Caco-2 (cell line): ENCODE results near the gene TRAF4. TPM values are rescaled to one million over a fixed set of nuclear protein-coding genes. Genes with fewer than 3 reads are reported as not detected.

Source experiments
- BruUV-seq: library from RNA; stranded (reverse); fragments of 400-500 nt; replicated peaks from 2 replicates; lab custom pipeline; 2021; lab: Mats Ljungman, UMichigan
- CTCF ChIA-PET: fragments of 300-600 bp; sonication (Branson Sonifier 250); formaldehyde crosslinking; loops from one replicate; lab custom pipeline; 2022; ENCODE audit warnings: antibody characterized with exemption; lab: Charles Lee
- POLR2A ChIA-PET: fragments of 300-600 bp; sonication (Branson Sonifier 250); formaldehyde crosslinking; loops from one replicate; lab custom pipeline; 2022; ENCODE audit warnings: antibody characterized with exemption; lab: Charles Lee
- DNase-seq, 2 experiments: peaks; one replicate each; pipeline versions ENCODE4 v3.0.0 to v3.0.0-alpha.2; 2020 to 2022
- H3K27me3 ChIP-seq: replicated peaks from 2 replicates; pipeline ENCODE4 v1.6.0; 2011; ENCODE audit warnings: low read length; ENCODE audit not compliant: control insufficient read depth, insufficient read depth
- H3K36me3 ChIP-seq: 2 replicates; pipeline ENCODE4 v1.5.1; 2011; ENCODE audit warnings: low read length; ENCODE audit not compliant: control insufficient read depth, insufficient read depth
- H3K4me1 ChIP-seq: fragments of 250-450 bp; sonication (Bioruptor Pico); 2 replicates; pipeline ENCODE4 v1.5.1; 2020; ENCODE audit warnings: mild to moderate bottlenecking
- H3K4me3 ChIP-seq: 2 replicates; pipeline ENCODE4 v1.5.1; 2011; ENCODE audit warnings: low read depth, mild to moderate bottlenecking, control low read depth, low read length
- H3K9me3 ChIP-seq: fragments of 250-450 bp; sonication (Bioruptor Pico); 2 replicates; pipeline ENCODE4 v1.5.1; 2020; ENCODE audit warnings: mild to moderate bottlenecking, moderate library complexity
- H3K27ac Mint-ChIP-seq: one replicate; pipeline ENCODE4 v1.8.0; 2022; ENCODE audit warnings: mixed read lengths; ENCODE audit not compliant: unreplicated experiment
- H3K27me3 Mint-ChIP-seq: one replicate; pipeline ENCODE4 v1.8.0; 2022; ENCODE audit warnings: mixed read lengths; ENCODE audit not compliant: insufficient read depth, unreplicated experiment
- H3K36me3 Mint-ChIP-seq: one replicate; pipeline ENCODE4 v1.8.0; 2022; ENCODE audit warnings: mild to moderate bottlenecking, mixed read lengths; ENCODE audit not compliant: insufficient read depth, unreplicated experiment
- H3K4me1 Mint-ChIP-seq: one replicate; pipeline ENCODE4 v1.8.0; 2022; ENCODE audit warnings: low read depth, mixed read lengths; ENCODE audit not compliant: unreplicated experiment
- H3K4me3 Mint-ChIP-seq: one replicate; pipeline ENCODE4 v1.8.0; 2022; ENCODE audit warnings: mild to moderate bottlenecking, moderate library complexity, mixed read lengths; ENCODE audit not compliant: unreplicated experiment
- H3K9me3 Mint-ChIP-seq: one replicate; pipeline ENCODE4 v1.8.0; 2022; ENCODE audit warnings: mixed read lengths; ENCODE audit not compliant: unreplicated experiment
- CTCF ChIP-seq, 2 experiments: fragments of 200-600 bp in 1 of 2; IDR thresholded peaks; 1 replicate in 1 of 2; 2 replicates in 1 of 2; pipeline versions ENCODE4 v1.5.1 to v1.8.0; 2011 to 2022; ENCODE audit warnings: antibody characterized with exemption in 1 of 2, control low read depth in 1 of 2, inconsistent platforms in 1 of 2, low read depth in 1 of 2, low read length in 1 of 2, mild to moderate bottlenecking in 1 of 2, moderate library complexity in 1 of 2; ENCODE audit not compliant: insufficient read depth in 1 of 2, severe bottlenecking in 1 of 2, unreplicated experiment in 1 of 2
- intact Hi-C: fragments of 100-400 bp; cut with micrococcal nuclease; formaldehyde crosslinking; loops from one replicate; pipeline ENCODE4 v1.10.0; 2022; ENCODE audit not compliant: unreplicated experiment
- total RNA-seq: library from RNA; stranded (reverse); gene quantifications from 2 replicates; pipeline ENCODE4 v1.2.3, GENCODE V29; 2022

Gene TRAF4
- total RNA-seq, 1 experiment from 2014 or later = 140 TPM

GRCh38 chr17:28724500-28725165 is 19.2 kb upstream of the TRAF4 start:
- Histone ChIP-seq H3K4me3 (peak overlapping the region; percentile 57), H3K36me3 (peaks cover 13% of the 10 kb centered on the region), H3K27me3 (no peaks in the 10 kb centered on the region), H3K4me1 (peaks cover 25% of the 10 kb centered on the region), H3K9me3 (no peaks in the 10 kb centered on the region)
- TF ChIP-seq CTCF (IDR thresholded peaks at IDR 0.05; ENCODE audit: insufficient read depth in 1 of 2, low read depth in 1 of 2, low read length in 1 of 2, severe bottlenecking in 1 of 2, unreplicated experiment in 1 of 2) = no peak
- peak overlapping the region; percentile 96 for H3K27ac Mint-ChIP-seq
- peak overlapping the region; percentile 92 for H3K4me3 Mint-ChIP-seq
- ChIA-PET CTCF (interaction anchor here (4.9 kb wide), 1 partner anchor 24 kb away, joined by 324 read pairs; no protein-coding TSS in a partner anchor), POLR2A (interaction anchor here (1.7 to 5.2 kb wide), 3 partner anchors 14 to 141 kb away, joined by 9 to 165 read pairs (median 11); partner anchors contain the start of genes PROCA1 and TRAF4)
- no peaks in the 10 kb centered on the region for H3K27me3 Mint-ChIP-seq
- intact Hi-C loops = loop anchor here (1.0 kb wide), 1 partner anchor 26 kb away; no protein-coding TSS in a partner anchor
- peaks cover 34% of the 10 kb centered on the region for H3K4me1 Mint-ChIP-seq
- peak in 1 of 2 experiments; percentile 36 for DNase-seq
- BruUV-seq = no TSS peak
- H3K9me3 Mint-ChIP-seq = no peaks in the 10 kb centered on the region
- H3K36me3 Mint-ChIP-seq = peaks cover 96% of the 10 kb centered on the region

GRCh38 chr17:28725166-28725659 is 18.6 kb upstream of the TRAF4 start:
- ChIA-PET CTCF (interaction anchor here (0.7 to 4.9 kb wide), 7 partner anchors 15 to 392 kb away, joined by 3 to 324 read pairs (median 30); partner anchors contain the start of genes PHF12 and PROCA1), POLR2A (interaction anchor here (0.6 to 5.2 kb wide), 6 partner anchors 14 to 227 kb away, joined by 3 to 165 read pairs (median 9); partner anchors contain the start of genes PROCA1 and TRAF4)
- H3K4me1 Mint-ChIP-seq = peaks cover 38% of the 10 kb centered on the region
- DNase-seq = peak; percentile 67 to 78
- H3K36me3 Mint-ChIP-seq = peaks cover 91% of the 10 kb centered on the region
- BruUV-seq = TSS peak; percentile 54
- H3K27me3 ChIP-seq = no peaks in the 10 kb centered on the region
- H3K9me3 ChIP-seq = no peaks in the 10 kb centered on the region
- peaks cover 25% of the 10 kb centered on the region for H3K4me1 ChIP-seq
- H3K27ac Mint-ChIP-seq = peak overlapping the region; percentile 96
- H3K27me3 Mint-ChIP-seq = no peaks in the 10 kb centered on the region
- H3K9me3 Mint-ChIP-seq = no peaks in the 10 kb centered on the region
- peaks cover 13% of the 10 kb centered on the region for H3K36me3 ChIP-seq
- H3K4me3 Mint-ChIP-seq = peak overlapping the region; percentile 92
- peak in 1 of 2 experiments; percentile 14 for TF ChIP-seq CTCF (IDR thresholded peaks at IDR 0.05; ENCODE audit: insufficient read depth in 1 of 2, low read depth in 1 of 2, low read length in 1 of 2, severe bottlenecking in 1 of 2, unreplicated experiment in 1 of 2)
- intact Hi-C loops = loop anchor here (1.0 kb wide), 1 partner anchor 27 kb away; no protein-coding TSS in a partner anchor
- H3K4me3 ChIP-seq = peak overlapping the region; percentile 57

- peak overlapping the region; percentile 57 for H3K4me3 ChIP-seq
- peak; percentile 92 to 93 for DNase-seq
- H3K4me1 ChIP-seq = peaks cover 25% of the 10 kb centered on the region
- H3K27me3 ChIP-seq = no peaks in the 10 kb centered on the region
- intact Hi-C loops = loop anchor here (1.0 to 2.0 kb wide), 3 partner anchors 27 to 81 kb away; partner anchors contain the start of gene BLTP2
- H3K9me3 ChIP-seq = no peaks in the 10 kb centered on the region
- H3K9me3 Mint-ChIP-seq = no peaks in the 10 kb centered on the region
- peaks cover 13% of the 10 kb centered on the region for H3K36me3 ChIP-seq
- TF ChIP-seq CTCF (IDR thresholded peaks at IDR 0.05; ENCODE audit: insufficient read depth in 1 of 2, low read depth in 1 of 2, low read length in 1 of 2, severe bottlenecking in 1 of 2, unreplicated experiment in 1 of 2) = no peak
- peaks cover 38% of the 10 kb centered on the region for H3K4me1 Mint-ChIP-seq
- H3K36me3 Mint-ChIP-seq = peaks cover 85% of the 10 kb centered on the region
- ChIA-PET POLR2A (interaction anchor here (0.6 to 5.2 kb wide), 11 partner anchors 15 to 226 kb away, joined by 3 to 165 read pairs (median 9); partner anchors contain the start of genes PROCA1, SDF2, SUPT6H and TRAF4), CTCF (interaction anchor here (0.6 to 4.9 kb wide), 15 partner anchors 15 to 391 kb away, joined by 3 to 324 read pairs (median 12); partner anchors contain the start of genes BLTP2, DHRS13, FAM222B and PHF12)
- no peaks in the 10 kb centered on the region for H3K27me3 Mint-ChIP-seq
- no TSS peak for BruUV-seq
- peak overlapping the region; percentile 96 for H3K27ac Mint-ChIP-seq
- peak overlapping the region; percentile 92 for H3K4me3 Mint-ChIP-seq
Measured at GRCh38 chr17:28725660-28726225, 18.1 kb upstream of the TRAF4 start.
